Activated CD8-positive, alpha-beta memory T cell treated with anti-CD3 and anti-CD28 coated beads for 1 hour (primary cell): ENCODE data around the gene GULP1.

ENCODE experiments used
- DNase-seq, 2 donors: peaks; one replicate each; pipeline ENCODE4 v3.0.0-alpha.2; 2020; ENCODE audit warnings: low read depth in 1 of 2; ENCODE audit errors: extremely low read depth in 1 of 2

Gene GULP1

GRCh38 chr2:188414869-188415753, 123.4 kb downstream of the GULP1 start:
- no peak for DNase-seq

- no peak for DNase-seq
Measured at GRCh38 chr2:188415754-188416083, 124.0 kb downstream of the GULP1 start.

DNA sequence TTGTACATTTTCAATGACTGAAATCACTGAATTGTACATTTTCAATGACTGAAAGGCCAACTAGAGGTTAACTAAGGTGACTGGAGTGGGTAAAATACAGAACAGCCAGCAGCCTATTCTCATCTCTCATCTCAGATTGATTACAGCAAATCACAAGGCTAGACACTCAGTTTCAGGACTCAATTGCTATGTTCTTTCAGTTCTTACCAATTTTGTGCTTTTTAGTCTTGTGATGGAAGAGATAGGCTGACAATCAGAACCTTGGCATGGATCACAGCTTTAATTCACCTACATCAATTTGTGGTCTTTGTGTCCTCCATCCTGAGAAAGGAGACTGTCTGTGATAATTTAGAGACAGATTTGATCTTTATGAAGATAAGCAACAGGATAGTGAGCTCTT, 124.7 kb downstream of the GULP1 start:
- DNase-seq: no peak

DNA sequence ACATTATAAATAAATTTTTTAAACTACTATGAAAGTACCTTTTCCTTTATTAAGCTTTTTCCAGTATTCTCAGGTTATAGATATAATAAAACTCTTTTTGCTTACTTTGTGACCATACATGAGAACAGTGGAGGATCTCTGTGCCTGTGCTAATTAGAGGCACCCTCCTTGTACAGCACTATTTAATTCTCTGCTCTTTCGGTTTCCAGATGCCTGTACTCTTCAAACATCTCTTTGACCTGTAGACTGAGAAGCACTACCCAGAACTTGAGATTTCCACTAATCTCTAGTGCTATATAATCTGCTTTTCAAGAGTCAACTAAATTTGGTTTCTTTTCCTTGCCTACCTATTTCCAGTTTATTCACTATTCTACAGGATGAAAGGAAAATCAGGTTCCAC, 131.1 kb downstream of the GULP1 start:
- no peak for DNase-seq

DNA sequence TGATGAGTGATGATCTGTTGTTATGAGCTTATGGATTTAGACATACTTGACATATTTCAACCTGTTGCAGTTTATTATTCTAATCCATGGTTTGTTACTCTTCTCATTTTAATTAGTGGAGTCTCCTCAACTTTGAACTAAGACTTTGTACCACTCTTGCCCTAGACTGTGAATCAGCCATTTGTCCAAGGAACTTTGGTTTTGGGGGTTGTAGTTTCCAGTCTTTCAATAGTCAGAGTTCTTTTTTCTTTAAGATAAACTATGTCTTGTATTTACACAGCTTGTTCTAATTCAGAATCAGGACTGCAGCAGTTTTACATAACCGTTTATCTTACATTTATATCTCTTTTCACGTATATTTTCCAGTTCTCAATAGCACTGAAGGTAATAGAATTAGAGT, 133.6 kb downstream of the GULP1 start:
- DNase-seq: no peak

GRCh38 chr2:188426121-188426520, 134.4 kb downstream of the GULP1 start:
- DNase-seq: no peak

DNA sequence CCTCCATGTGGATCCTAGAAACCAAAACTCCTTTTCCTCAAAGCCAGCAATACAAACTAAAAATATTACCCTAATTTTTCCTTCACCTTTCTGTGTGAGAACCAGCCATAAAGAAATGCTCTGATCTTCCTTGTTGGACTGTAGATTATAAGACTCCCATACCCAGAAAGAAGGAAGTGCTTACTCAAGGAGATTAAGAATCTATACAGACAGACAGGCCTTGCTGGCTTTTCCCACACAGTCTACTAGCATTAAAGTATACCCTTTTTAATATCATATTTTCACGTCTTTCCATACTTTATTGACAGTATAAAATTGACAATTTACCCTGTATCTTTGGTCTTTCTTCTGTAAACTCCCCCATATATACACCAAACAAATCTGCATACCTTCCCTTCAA, 139.0 kb downstream of the GULP1 start:
- DNase-seq: no peak

DNA sequence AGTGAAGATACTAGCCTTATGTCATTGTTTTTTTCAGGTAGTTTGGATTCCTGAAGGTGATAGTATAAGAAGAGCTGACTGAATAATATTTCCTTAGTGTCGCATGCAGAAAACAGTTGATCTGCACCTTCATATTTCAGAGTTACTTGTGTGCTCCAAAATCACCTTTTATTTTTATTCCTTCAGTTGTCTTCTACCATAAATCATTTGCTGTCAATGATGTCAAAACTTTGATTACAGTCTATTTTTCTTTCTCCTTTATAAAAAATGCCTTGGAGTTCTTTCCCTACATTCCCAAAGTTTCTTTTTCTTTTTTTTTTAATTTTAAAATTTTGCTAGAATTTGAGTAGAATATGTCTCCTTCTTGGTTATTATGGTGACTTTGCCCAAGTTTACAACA, 142.3 kb downstream of the GULP1 start:
- DNase-seq: no peak

DNA sequence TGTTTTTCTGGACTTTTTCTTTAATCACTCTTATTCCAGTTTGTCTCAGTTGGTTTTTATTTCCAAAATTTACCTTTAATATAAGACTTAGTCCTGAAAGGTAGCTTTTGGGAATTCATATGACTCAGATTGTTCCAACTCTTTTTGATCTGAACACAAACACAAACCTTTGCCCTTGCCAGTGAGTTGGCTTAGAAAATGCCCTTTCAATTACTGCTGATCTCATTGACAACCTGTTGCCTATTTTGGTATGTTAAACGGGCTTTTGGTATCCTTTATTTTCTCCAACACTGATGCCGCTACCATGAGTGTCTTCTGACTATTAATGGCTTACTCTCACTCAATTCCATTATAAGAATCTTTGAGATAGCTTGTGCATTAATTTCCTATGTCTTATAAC, 143.4 kb downstream of the GULP1 start:
- DNase-seq: no peak

- no peak for DNase-seq
Measured at GRCh38 chr2:188437537-188437936, 145.9 kb downstream of the GULP1 start.

- no peak for DNase-seq
Measured at GRCh38 chr2:188439986-188440385, 148.3 kb downstream of the GULP1 start.

- no peak for DNase-seq
Measured at GRCh38 chr2:188440849-188441248, 149.2 kb downstream of the GULP1 start.

- DNase-seq: no peak
Measured at GRCh38 chr2:188441288-188441947, 149.7 kb downstream of the GULP1 start.

GRCh38 chr2:188443207-188443606, 151.5 kb downstream of the GULP1 start:
- no peak for DNase-seq

DNA sequence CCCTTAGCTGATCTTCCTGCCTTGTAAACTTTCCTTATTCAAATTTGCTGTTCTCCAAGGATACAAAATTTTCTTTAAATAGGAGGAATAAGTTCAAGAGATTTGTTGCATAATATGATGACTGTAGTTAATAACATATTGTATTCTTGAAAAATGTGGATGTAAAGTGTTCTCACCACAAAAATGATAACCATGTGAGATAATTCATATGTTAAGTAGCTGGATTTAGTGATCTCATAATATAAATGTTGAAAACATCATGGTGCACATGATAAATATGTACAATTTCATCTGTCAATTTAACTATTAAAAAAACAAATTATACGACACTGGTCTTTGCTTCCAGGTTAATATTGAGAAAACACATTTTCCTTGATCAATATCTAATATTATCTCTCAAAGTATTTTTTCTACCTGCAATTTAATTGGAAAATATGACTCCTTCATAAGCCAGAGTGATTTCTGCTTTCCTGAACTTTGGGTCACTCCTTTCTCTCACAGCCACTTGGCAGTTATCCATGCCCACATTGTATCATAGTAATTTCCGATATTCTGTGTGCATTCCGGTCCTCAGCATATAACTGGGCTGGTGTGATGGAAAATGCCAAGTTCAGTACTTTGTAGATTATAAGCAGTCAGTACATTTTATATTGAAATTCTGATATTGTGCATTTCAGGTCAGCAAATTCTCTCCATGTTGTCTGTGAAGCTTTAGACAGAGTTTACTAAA, 152.6 kb downstream of the GULP1 start:
- no peak for DNase-seq

DNA sequence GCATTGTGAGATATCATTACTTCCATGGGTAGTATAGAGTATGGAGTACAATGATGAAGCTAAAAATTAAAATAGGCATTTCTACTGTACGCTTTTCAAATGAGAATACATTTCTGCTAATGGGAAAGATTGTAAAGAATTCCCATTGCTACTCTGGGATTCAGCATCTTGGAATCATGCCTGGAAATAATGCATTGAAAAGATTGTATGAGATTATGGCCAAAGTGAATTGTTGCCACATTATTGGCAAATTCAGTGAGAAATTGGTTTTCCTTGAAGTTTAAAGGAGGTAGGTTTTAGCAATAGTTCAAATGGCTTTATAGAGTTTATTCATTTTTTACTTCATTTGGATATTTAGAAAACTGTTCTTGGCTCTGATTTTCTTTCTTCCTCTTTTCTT, 157.9 kb downstream of the GULP1 start:
- no peak for DNase-seq

DNA sequence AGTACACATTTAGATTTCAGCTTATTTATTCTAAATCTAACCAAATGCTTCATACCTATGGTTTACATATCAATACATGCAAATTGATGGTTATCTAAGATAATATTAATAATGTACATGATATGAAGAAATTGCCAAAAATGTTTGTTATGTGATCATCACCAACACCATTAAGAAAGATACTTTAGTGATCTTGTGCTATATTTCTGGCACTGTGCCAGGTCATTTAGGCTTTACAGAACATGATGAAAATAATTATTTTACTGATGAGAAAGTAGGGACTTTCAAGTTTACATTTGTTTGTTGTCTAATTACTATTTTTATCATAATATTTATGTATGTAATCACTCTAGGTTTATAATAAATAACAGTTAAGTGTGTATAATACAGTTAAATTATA, 158.3 kb downstream of the GULP1 start:
- DNase-seq: no peak

DNA sequence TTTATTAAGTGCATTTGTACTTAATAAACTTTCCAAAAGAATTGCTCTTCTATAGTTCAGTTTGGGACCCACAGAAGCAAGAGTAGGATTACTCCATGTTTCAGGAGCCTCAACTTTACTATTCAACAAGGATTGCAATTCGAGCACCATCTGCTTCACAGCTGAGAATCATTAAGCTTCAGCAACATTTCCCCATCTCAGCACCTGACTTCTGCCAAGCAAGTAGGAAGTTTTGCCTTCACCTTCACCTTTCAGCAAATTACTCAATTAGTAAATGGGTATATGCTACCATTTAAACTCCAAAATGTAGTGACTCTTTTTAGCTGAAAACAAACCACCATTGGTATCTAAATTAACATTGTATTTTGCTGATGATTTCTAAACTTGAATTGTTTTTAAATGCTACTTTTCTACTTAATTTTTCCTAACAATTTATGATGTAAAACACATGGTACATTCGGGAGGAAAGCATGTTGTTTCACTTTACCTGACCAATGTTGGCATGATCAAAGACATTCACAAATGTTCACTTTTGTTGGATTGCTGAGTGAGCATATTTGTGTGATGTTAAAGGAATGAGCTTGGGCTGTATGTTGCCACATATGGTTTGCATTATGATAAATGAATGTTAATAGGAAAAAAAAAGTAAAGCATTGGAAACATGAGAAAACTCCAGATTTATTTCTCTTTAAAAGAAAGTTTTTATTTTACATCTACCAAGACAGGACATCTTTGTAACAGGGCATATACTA, 159.2 kb downstream of the GULP1 start:
- DNase-seq: no peak

DNA sequence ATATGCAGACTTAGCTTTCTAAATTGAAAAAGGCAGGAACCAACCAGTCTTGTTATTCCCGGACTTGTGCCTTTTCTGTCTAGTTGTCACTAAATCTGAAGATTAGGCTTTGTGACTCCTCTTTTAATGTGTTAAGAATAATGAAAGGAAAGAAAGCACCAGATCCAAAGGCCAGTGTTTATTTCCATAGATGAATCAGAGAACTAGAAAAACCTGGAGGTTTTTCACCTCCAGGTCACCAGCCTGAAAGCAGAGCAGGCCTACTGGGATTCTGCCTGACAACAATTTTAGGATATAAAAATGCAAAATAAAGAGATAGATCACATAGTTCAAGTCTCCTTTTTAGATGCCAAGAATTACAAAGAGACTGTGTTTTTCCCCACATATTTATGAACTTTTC, 160.4 kb downstream of the GULP1 start:
- DNase-seq: no peak

DNA sequence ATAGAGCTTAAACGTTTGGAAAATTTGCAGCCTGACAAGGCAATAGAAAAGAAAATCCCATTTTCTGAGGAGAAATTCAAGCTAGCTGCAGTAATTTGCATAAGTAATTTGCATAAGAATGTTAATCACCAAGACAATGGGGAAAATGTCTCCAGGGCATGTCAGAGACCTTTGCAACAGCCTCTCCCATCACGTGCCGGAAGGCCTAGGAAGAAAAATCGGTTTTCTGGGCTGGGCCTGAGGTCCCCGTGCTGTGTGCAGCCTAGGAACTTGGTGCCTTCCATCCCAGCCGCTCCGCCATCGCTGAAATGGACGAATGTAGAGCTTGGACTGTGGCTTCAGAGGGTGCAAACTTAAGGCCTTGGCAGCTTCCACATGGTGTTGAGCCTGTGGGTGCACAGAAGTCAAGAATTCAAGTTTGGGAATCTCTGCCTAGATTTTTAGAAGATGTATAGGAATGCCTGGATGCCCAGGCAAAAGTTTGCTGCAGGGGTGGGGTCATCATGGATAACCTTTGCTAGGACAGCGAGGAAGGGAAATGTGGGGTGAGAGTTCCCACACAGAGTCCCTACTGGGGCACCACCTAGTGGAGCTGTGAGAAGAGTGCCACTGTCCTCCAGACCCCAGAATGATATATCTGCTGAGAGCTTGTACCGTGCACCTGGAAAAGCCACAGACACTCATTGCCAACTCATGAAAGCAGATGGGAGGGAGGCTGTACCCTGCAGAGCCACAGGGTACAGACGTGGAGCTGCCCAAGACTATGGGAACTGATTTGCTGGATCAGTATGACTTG, 164.6 kb downstream of the GULP1 start:
- DNase-seq: no peak
